Caki2 (cell line): Measurements from ENCODE around the gene FNDC11. TPM values are rescaled to one million over a fixed set of nuclear protein-coding genes. Genes with fewer than 3 reads are reported as not detected.
"Not testable (repeated sequence)": the region's sequence is repeated elsewhere in the genome, so short reads cannot be mapped to it uniquely, and the experiment has no call there.

ENCODE experiments used
- DNase-seq: peaks from one replicate; pipeline ENCODE4 v3.0.0-alpha.2; 2015; ENCODE audit warnings: low read depth
- in situ Hi-C: cut with HindIII; loops from 2 replicates; pipeline ENCODE4 v1.10.0; 2016; ENCODE audit warnings: low sequenced_read_pairs, low pct_unique_long_range_greater_than_20kb, mixed read lengths
- total RNA-seq: library from RNA; depleted of rRNA; stranded (reverse); fragments of >200 nt; shearing (Covaris generic); gene quantifications from 2 replicates; pipeline ENCODE4 v1.2.3, GENCODE V29; 2014; ENCODE audit warnings: low replicate concordance; rRNA removed

Gene FNDC11
- 1.1 and 8.2 TPM in 2 replicates for total RNA-seq

GRCh38 chr20:63553933-63554290, at the start of gene FNDC11:
Gene FNDC11, plus strand, starts transcription at chr20:63554159. Its CDS starts 1,505 bp downstream, at chr20:63555664.
- no peak for DNase-seq
- in situ Hi-C loops = no loop called here

GRCh38 chr20:63504642-63505041, 49.3 kb upstream of the FNDC11 start:
- in situ Hi-C loops = no loop called here
- DNase-seq = no peak

- in situ Hi-C loops = no loop called here
Observed at GRCh38 chr20:63505281-63505680, 48.7 kb upstream of the FNDC11 start.

GRCh38 chr20:63505723-63506122, 48.2 kb upstream of the FNDC11 start:
- in situ Hi-C loops = no loop called here
- no peak for DNase-seq

More at GRCh38 chr20:63505281-63505680, 48.7 kb upstream of the FNDC11 start:
- DNase-seq = no peak

GRCh38 chr20:63507083-63507743, 46.7 kb upstream of the FNDC11 start:
- in situ Hi-C loops = no loop called here
- DNase-seq = no peak

- in situ Hi-C loops = no loop called here
Observed at GRCh38 chr20:63508072-63508768, 45.7 kb upstream of the FNDC11 start.

GRCh38 chr20:63509088-63509564, 44.8 kb upstream of the FNDC11 start:
- no peak for DNase-seq
- in situ Hi-C loops = no loop called here

More at GRCh38 chr20:63508072-63508768, 45.7 kb upstream of the FNDC11 start:
- DNase-seq = no peak

GRCh38 chr20:63513207-63513606, 40.8 kb upstream of the FNDC11 start:
- in situ Hi-C loops = no loop called here
- DNase-seq = no peak

- in situ Hi-C loops, DNase-seq: not testable (repeated sequence)
Observed at GRCh38 chr20:63514520-63514919, 39.4 kb upstream of the FNDC11 start.

GRCh38 chr20:63517376-63518309, 36.3 kb upstream of the FNDC11 start:
- in situ Hi-C loops = no loop called here
- no peak for DNase-seq

- DNase-seq = no peak
- in situ Hi-C loops = no loop called here
Observed at GRCh38 chr20:63518351-63518861, 35.6 kb upstream of the FNDC11 start.

- DNase-seq = no peak
- in situ Hi-C loops = no loop called here
Observed at GRCh38 chr20:63518946-63519667, 34.9 kb upstream of the FNDC11 start.

GRCh38 chr20:63519668-63520503, 34.1 kb upstream of the FNDC11 start:
- in situ Hi-C loops = no loop called here
- peak; percentile 72 for DNase-seq

GRCh38 chr20:63520504-63520933, 33.4 kb upstream of the FNDC11 start, which contains the start of gene PPDPF:
Gene PPDPF, plus strand, starts transcription at chr20:63520765. Its CDS starts 544 bp downstream, at chr20:63521309.
- DNase-seq = peak; percentile 70

GRCh38 chr20:63520934-63521601, 32.9 kb upstream of the FNDC11 start:
- peak; percentile 62 for DNase-seq
- in situ Hi-C loops = no loop called here

More at GRCh38 chr20:63520504-63520933, 33.4 kb upstream of the FNDC11 start, which contains the start of gene PPDPF:
- in situ Hi-C loops = no loop called here

- in situ Hi-C loops = no loop called here
- no peak for DNase-seq
Observed at GRCh38 chr20:63521602-63522001, 32.4 kb upstream of the FNDC11 start.
